DND-41 (cell line): Measurements from ENCODE around the gene TM4SF20.

Experiments used
- EZH2 ChIP-seq: IDR thresholded peaks from 3 replicates; pipeline ENCODE4 v1.6.1; 2012; ENCODE audit warnings: borderline replicate concordance, low read depth, mild to moderate bottlenecking, moderate library complexity, low read length, inconsistent platforms; ENCODE audit not compliant: severe bottlenecking
- TF ChIP-seq, protein P1 (sequence below): IDR thresholded peaks from 2 replicates; pipeline ENCODE4 v1.5.1; 2012; ENCODE audit warnings: borderline replicate concordance, low read length, moderate library complexity, mild to moderate bottlenecking; ENCODE audit not compliant: poor library complexity, severe bottlenecking; ENCODE audit errors: extremely low read depth

DNA sequence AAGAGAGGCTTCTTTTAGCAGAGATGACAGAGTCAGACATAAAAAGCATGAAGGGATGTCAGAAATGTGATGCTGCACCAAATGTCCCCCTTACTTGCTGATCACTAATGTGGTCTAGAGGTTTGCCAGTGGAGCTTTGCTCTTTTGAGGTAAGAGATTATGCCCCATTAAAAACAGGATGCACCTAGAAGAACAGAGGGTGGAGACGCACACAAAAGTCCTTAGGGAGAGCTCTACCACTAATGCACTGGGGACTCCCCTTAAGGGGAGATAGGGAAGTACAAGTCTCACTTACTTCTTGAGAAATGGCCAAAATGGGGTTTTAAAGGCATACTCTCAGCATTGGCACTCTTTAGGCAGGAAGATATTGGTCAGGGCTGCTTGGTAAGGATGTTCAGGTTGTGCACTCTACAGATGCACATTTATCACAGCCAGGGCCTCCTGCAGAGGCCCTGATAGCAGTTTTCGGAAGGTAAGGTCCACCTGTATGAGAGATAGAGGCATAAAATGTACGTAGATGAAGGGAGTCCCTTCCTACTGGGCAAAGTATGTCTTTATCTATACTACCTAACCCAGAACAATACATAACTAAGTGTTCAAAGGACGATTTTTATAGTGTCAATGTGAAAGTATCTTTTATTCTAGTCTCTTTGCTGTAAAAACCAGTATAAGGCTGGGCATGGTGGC is 25.6 kb upstream of the TM4SF20 start:
- no peak for TF ChIP-seq EZH2
- TF ChIP-seq, protein P1, sequence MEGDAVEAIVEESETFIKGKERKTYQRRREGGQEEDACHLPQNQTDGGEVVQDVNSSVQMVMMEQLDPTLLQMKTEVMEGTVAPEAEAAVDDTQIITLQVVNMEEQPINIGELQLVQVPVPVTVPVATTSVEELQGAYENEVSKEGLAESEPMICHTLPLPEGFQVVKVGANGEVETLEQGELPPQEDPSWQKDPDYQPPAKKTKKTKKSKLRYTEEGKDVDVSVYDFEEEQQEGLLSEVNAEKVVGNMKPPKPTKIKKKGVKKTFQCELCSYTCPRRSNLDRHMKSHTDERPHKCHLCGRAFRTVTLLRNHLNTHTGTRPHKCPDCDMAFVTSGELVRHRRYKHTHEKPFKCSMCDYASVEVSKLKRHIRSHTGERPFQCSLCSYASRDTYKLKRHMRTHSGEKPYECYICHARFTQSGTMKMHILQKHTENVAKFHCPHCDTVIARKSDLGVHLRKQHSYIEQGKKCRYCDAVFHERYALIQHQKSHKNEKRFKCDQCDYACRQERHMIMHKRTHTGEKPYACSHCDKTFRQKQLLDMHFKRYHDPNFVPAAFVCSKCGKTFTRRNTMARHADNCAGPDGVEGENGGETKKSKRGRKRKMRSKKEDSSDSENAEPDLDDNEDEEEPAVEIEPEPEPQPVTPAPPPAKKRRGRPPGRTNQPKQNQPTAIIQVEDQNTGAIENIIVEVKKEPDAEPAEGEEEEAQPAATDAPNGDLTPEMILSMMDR, result no peak
